ENCODE data around the gene C5. TPM values are rescaled to one million over a fixed set of nuclear protein-coding genes. Genes with fewer than 3 reads are reported as not detected.

Gene C5
- total RNA-seq, 1 experiment from 2014 or later, result 10.2 TPM

DNA sequence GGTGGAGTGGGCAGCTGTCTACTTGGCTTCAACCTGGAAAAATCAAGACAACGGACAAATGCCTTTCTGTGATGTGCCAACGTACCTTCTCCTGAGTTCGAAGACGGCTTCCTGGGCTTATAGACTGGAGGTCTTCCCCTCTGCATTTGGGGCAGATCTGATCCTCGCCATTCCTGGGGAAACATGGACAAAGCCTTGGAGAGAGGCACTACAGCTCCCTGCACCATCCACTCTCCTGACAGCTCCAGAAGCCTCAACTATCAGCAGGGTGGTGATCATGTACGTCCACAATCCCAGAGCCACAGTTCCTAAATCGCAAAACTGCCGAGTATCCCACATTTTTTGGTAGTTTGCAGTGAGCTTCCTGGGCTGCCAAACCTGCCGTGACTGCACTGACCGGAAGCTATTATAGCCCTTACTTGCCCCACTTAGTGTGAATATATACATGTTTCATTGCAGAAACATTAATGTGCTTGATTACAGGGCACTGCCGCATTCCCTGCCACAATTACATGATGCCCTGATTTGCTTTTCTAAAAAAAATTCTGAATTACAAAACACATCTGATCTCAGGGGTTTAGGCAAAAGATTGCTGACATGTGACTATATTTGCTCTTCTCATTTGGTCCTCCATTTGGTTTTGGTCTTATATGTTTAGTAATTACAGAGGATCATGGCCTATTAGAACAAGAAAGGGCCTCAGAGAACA, 126.3 kb downstream of the C5 start:
- H3K9me3 ChIP-seq (ENCODE audit: low read length), result no peaks in the 10 kb centered on the region
- H3K4me1 ChIP-seq (ENCODE audit: low read length), result peaks cover 90% of the 10 kb centered on the region
- H3K4me2 ChIP-seq (ENCODE audit: low read depth, low read length, poor library complexity, severe bottlenecking), result peak overlapping the region; percentile 56
- H3K9ac ChIP-seq (ENCODE audit: low read length), result peak overlapping the region; percentile 63
- H2AFZ ChIP-seq (ENCODE audit: low read length), result no peak overlapping the region
- DNase-seq, result peak; percentile 85
- 0 out of 2 replicates have a peak, but pooled peaks cover 18% of the 10 kb centered on the region for H3K36me3 ChIP-seq (ENCODE audit: insufficient read depth, low read length)
- H4K20me1 ChIP-seq (ENCODE audit: insufficient read depth, low read depth, low read length), result no peaks in the 10 kb centered on the region
- H3K27me3 ChIP-seq (ENCODE audit: low read length), result no peaks in the 10 kb centered on the region
- H3K79me2 ChIP-seq (ENCODE audit: low read length), result no peaks in the 10 kb centered on the region; the same call in 1 of the 2 replicates
- H3K27ac ChIP-seq (ENCODE audit: low read length), result peak overlapping the region; percentile 95
- H3K9me2 ChIP-seq (replicated peaks; ENCODE audit: insufficient read depth, low read length), result no peaks in the 10 kb centered on the region
- peak overlapping the region; percentile 38 for H3K4me3 ChIP-seq (ENCODE audit: low read length)

GRCh38 chr9:120922404-120923195, 127.5 kb downstream of the C5 start:
- H3K27ac ChIP-seq (ENCODE audit: low read length), result peak overlapping the region; percentile 95
- H3K4me2 ChIP-seq (ENCODE audit: low read depth, low read length, poor library complexity, severe bottlenecking), result peak overlapping the region; percentile 56

GRCh38 chr9:120921661-120922181, 128.4 kb downstream of the C5 start:
- Histone ChIP-seq H3K4me2 (ENCODE audit: low read depth, low read length, poor library complexity, severe bottlenecking) (peak overlapping the region; percentile 56), H3K79me2 (ENCODE audit: low read length) (no peaks in the 10 kb centered on the region; the same call in 1 of the 2 replicates), H2AFZ (ENCODE audit: low read length) (no peak overlapping the region; the same call in 1 of the 2 replicates), H3K4me1 (ENCODE audit: low read length) (peaks cover 72% of the 10 kb centered on the region), H3K27ac (ENCODE audit: low read length) (peak overlapping the region; percentile 95), H3K27me3 (ENCODE audit: low read length) (no peaks in the 10 kb centered on the region), H4K20me1 (ENCODE audit: insufficient read depth, low read depth, low read length) (no peaks in the 10 kb centered on the region), H3K9ac (ENCODE audit: low read length) (peak overlapping the region; percentile 63), H3K36me3 (ENCODE audit: insufficient read depth, low read length) (peaks cover 27% of the 10 kb centered on the region; the same call in 1 of the 2 replicates), H3K4me3 (ENCODE audit: low read length) (peak overlapping the region; percentile 38), H3K9me2 (replicated peaks; ENCODE audit: insufficient read depth, low read length) (no peaks in the 10 kb centered on the region), H3K9me3 (ENCODE audit: low read length) (no peaks in the 10 kb centered on the region)
- DNase-seq, result no peak

More at GRCh38 chr9:120922404-120923195, 127.5 kb downstream of the C5 start:
- Histone ChIP-seq H3K9me3 (ENCODE audit: low read length) (no peaks in the 10 kb centered on the region), H3K9ac (ENCODE audit: low read length) (peak overlapping the region; percentile 63), H3K4me3 (ENCODE audit: low read length) (peak overlapping the region; percentile 38), H3K27me3 (ENCODE audit: low read length) (no peaks in the 10 kb centered on the region), H4K20me1 (ENCODE audit: insufficient read depth, low read depth, low read length) (no peaks in the 10 kb centered on the region), H2AFZ (ENCODE audit: low read length) (no peak overlapping the region), H3K79me2 (ENCODE audit: low read length) (no peaks in the 10 kb centered on the region; the same call in 1 of the 2 replicates), H3K4me1 (ENCODE audit: low read length) (peaks cover 79% of the 10 kb centered on the region), H3K36me3 (ENCODE audit: insufficient read depth, low read length) (0 out of 2 replicates have a peak, but pooled peaks cover 20% of the 10 kb centered on the region), H3K9me2 (replicated peaks; ENCODE audit: insufficient read depth, low read length) (no peaks in the 10 kb centered on the region)
- DNase-seq, result no peak

GRCh38 chr9:120920806-120921178, 129.3 kb downstream of the C5 start:
- H3K79me2 ChIP-seq (ENCODE audit: low read length), result no peaks in the 10 kb centered on the region; the same call in 1 of the 2 replicates
- DNase-seq, result no peak

GRCh38 chr9:120919843-120920805, 130.0 kb downstream of the C5 start:
- Histone ChIP-seq H3K4me2 (ENCODE audit: low read depth, low read length, poor library complexity, severe bottlenecking) (peak overlapping the region; percentile 56), H2AFZ (ENCODE audit: low read length) (no peak overlapping the region), H4K20me1 (ENCODE audit: insufficient read depth, low read depth, low read length) (no peaks in the 10 kb centered on the region), H3K79me2 (ENCODE audit: low read length) (no peaks in the 10 kb centered on the region; the same call in 1 of the 2 replicates), H3K9ac (ENCODE audit: low read length) (peak overlapping the region; percentile 63), H3K36me3 (ENCODE audit: insufficient read depth, low read length) (peaks cover 25% of the 10 kb centered on the region; the same call in 1 of the 2 replicates), H3K27ac (ENCODE audit: low read length) (peak overlapping the region; percentile 95), H3K27me3 (ENCODE audit: low read length) (no peaks in the 10 kb centered on the region), H3K4me1 (ENCODE audit: low read length) (peaks cover 65% of the 10 kb centered on the region), H3K9me3 (ENCODE audit: low read length) (no peaks in the 10 kb centered on the region), H3K9me2 (replicated peaks; ENCODE audit: insufficient read depth, low read length) (no peaks in the 10 kb centered on the region), H3K4me3 (ENCODE audit: low read length) (no peak overlapping the region)
- DNase-seq, result no peak

More at GRCh38 chr9:120920806-120921178, 129.3 kb downstream of the C5 start:
- H3K9ac ChIP-seq (ENCODE audit: low read length), result peak overlapping the region; percentile 63
- 0 out of 2 replicates have a peak overlapping the region, but pooled peaks have one; percentile 38 for H3K4me3 ChIP-seq (ENCODE audit: low read length)
- no peaks in the 10 kb centered on the region for H3K9me3 ChIP-seq (ENCODE audit: low read length)
- no peak overlapping the region for H2AFZ ChIP-seq (ENCODE audit: low read length)
- no peaks in the 10 kb centered on the region for H4K20me1 ChIP-seq (ENCODE audit: insufficient read depth, low read depth, low read length)
- peak overlapping the region; percentile 95 for H3K27ac ChIP-seq (ENCODE audit: low read length)
- H3K9me2 ChIP-seq (replicated peaks; ENCODE audit: insufficient read depth, low read length), result no peaks in the 10 kb centered on the region
- peaks cover 72% of the 10 kb centered on the region for H3K4me1 ChIP-seq (ENCODE audit: low read length)
- no peaks in the 10 kb centered on the region for H3K27me3 ChIP-seq (ENCODE audit: low read length)
- H3K36me3 ChIP-seq (ENCODE audit: insufficient read depth, low read length), result peaks cover 27% of the 10 kb centered on the region; the same call in 1 of the 2 replicates
- peak overlapping the region; percentile 56 for H3K4me2 ChIP-seq (ENCODE audit: low read depth, low read length, poor library complexity, severe bottlenecking)

DNA sequence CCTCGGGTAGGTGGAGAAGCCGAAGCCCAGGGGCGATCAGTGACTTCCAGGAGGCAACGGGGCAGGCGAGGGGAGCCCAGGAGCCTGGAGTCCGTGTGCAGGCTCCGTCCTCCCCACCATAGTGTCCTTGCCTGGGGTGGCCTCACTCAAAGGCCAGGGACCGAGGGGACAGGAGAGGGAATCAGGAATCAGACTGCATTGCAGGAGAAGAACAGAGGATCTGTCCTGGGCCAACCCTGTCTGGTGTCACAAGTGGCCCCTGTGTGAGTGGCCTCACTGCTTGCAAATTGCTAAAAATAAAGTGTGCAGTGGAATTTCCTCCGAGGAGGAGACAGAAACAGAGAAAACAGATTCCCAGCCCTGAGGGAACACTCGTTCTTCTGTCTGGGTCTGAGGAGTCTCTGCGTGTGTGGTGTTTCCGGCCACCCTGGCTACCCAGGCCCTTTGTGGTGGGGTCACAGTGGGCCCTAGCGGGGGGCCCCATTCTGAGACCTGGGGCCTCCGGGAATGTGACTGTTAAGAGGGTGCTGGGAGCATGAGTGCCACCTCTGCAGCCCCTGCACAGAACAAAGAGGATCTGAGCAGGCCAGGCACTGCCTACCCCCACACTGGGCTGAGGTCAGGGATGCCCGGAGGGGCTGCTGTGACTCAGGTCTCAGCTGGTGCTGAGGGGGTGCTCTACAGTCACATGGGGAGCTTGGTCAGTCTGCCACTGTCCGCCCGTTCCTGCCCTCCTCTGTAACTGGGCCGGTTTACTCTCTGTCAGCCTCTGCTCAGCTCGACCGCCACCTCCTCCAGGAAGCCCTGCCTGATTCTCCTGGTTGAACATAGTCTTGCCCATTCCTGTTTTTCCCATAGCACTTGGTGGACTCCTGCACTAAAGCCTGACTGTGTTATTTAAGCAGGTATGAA, 130.9 kb downstream of the C5 start:
- H3K4me2 ChIP-seq (ENCODE audit: low read depth, low read length, poor library complexity, severe bottlenecking), result no peak overlapping the region
- H3K27me3 ChIP-seq (ENCODE audit: low read length), result no peaks in the 10 kb centered on the region
- H3K79me2 ChIP-seq (ENCODE audit: low read length), result no peaks in the 10 kb centered on the region; the same call in 1 of the 2 replicates
- H3K9me3 ChIP-seq (ENCODE audit: low read length), result no peaks in the 10 kb centered on the region
- DNase-seq, result no peak
- 0 out of 2 replicates have a peak overlapping the region, but pooled peaks have one; percentile 8 for H3K9ac ChIP-seq (ENCODE audit: low read length)
- peaks cover 57% of the 10 kb centered on the region for H3K4me1 ChIP-seq (ENCODE audit: low read length)
- peaks cover 19% of the 10 kb centered on the region; the same call in 1 of the 2 replicates for H3K36me3 ChIP-seq (ENCODE audit: insufficient read depth, low read length)
- H3K27ac ChIP-seq (ENCODE audit: low read length), result peak overlapping the region; percentile 95; the same call in 1 of the 2 replicates
- H3K4me3 ChIP-seq (ENCODE audit: low read length), result no peak overlapping the region
- no peak overlapping the region for H2AFZ ChIP-seq (ENCODE audit: low read length)
- H4K20me1 ChIP-seq (ENCODE audit: insufficient read depth, low read depth, low read length), result no peaks in the 10 kb centered on the region
- H3K9me2 ChIP-seq (replicated peaks; ENCODE audit: insufficient read depth, low read length), result no peaks in the 10 kb centered on the region
